GM13976 (cell line): Measurements from ENCODE around the gene SMIM38.

Experiments
- DNase-seq: peaks from one replicate; pipeline ENCODE4 v3.0.0; 2012; ENCODE audit warnings: low spot score
- in situ Hi-C: fragments of 300-500 bp; cut with MboI; formaldehyde crosslinking; loops from one replicate; pipeline ENCODE4 v1.12.0; 2022; ENCODE audit warnings: low sequenced_read_pairs, mixed read lengths, inconsistent platforms; ENCODE audit not compliant: unreplicated experiment
- TF ChIP-seq, protein P1 (sequence below): IDR thresholded peaks from 2 replicates; pipeline ENCODE4 v1.5.1; 2012; ENCODE audit warnings: borderline replicate concordance, mild to moderate bottlenecking; ENCODE audit not compliant: insufficient read depth; ENCODE audit errors: extremely low read depth, missing control alignments, control extremely low read depth

SMIM38 gene

GRCh38 chr11:69170704-69171103 is 15.0 kb downstream of the SMIM38 start:
- DNase-seq = no peak
- in situ Hi-C loops = no loop called here
- TF ChIP-seq, protein P1, sequence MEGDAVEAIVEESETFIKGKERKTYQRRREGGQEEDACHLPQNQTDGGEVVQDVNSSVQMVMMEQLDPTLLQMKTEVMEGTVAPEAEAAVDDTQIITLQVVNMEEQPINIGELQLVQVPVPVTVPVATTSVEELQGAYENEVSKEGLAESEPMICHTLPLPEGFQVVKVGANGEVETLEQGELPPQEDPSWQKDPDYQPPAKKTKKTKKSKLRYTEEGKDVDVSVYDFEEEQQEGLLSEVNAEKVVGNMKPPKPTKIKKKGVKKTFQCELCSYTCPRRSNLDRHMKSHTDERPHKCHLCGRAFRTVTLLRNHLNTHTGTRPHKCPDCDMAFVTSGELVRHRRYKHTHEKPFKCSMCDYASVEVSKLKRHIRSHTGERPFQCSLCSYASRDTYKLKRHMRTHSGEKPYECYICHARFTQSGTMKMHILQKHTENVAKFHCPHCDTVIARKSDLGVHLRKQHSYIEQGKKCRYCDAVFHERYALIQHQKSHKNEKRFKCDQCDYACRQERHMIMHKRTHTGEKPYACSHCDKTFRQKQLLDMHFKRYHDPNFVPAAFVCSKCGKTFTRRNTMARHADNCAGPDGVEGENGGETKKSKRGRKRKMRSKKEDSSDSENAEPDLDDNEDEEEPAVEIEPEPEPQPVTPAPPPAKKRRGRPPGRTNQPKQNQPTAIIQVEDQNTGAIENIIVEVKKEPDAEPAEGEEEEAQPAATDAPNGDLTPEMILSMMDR = no peak

GRCh38 chr11:69171476-69172240 is 15.9 kb downstream of the SMIM38 start:
- DNase-seq = no peak
- TF ChIP-seq, protein P1 = no peak
- in situ Hi-C loops = no loop called here

GRCh38 chr11:69172674-69173073 is 16.9 kb downstream of the SMIM38 start:
- DNase-seq = no peak
- TF ChIP-seq, protein P1 = no peak
- in situ Hi-C loops = no loop called here

DNA sequence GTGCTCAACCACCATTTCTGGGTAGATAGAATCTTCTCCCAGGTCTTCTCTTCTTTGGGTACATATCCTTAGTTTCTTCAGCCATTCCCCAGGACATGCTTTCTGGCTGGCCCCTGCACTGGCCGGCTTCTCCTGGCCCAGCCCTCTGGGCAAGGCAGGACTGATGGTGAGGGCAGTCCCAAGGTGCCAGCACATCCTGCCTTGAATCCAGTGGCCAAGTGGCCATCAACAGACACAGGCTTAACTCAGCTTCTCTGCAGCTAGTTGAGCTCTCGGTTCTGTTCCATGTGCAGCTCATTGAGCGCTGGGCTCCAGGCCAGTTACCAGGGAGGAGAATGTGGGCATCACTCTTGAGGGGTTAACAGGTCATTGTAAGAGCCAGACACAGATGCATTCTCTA is 17.6 kb downstream of the SMIM38 start:
- TF ChIP-seq, protein P1 = no peak
- DNase-seq = no peak
- in situ Hi-C loops = no loop called here

DNA sequence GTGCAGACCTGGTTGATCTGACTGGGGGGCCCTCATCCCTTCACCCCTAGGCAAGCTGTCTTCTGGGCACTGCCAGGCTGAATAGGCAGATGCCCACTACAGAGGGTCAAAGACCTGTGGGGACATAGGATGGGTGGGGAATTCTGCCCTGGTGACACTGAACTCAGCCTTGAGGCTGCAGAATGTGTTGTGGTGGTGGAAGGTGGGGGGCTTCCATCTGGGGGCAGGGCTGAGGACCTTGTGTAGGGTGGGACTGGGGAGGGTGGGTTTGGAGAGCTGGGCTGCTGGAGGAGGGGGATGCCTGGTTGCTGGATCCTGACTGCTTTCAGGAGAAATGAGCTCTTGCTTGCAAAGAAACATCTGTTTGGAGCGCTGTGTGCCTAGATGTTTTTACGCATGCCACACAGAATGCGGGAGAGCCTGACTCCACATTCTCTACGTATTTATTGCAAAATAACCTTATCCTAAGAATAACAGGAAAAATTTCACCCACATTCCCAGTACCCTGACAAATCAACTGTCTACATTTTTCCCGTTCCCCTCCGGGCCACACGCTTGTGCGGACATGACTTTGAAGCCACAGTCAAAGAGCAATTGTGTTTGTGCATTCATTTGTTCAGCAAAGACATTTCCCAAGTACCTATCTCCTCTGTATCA is 18.3 kb downstream of the SMIM38 start:
- TF ChIP-seq, protein P1 = no peak
- DNase-seq = no peak
- in situ Hi-C loops = no loop called here

GRCh38 chr11:69174841-69175240 is 19.1 kb downstream of the SMIM38 start:
- in situ Hi-C loops = no loop called here
- TF ChIP-seq, protein P1 = no peak
- DNase-seq = no peak
